Measurements from ENCODE around the gene ZCCHC17. TPM values are rescaled to one million over a fixed set of nuclear protein-coding genes. Genes with fewer than 3 reads are reported as not detected.
A peak's percentile ranks its signal among the peaks of the same experiment; 100 is the strongest.

Gene ZCCHC17
- total RNA-seq, 1 donor from 2014 or later: 27.5 TPM

DNA sequence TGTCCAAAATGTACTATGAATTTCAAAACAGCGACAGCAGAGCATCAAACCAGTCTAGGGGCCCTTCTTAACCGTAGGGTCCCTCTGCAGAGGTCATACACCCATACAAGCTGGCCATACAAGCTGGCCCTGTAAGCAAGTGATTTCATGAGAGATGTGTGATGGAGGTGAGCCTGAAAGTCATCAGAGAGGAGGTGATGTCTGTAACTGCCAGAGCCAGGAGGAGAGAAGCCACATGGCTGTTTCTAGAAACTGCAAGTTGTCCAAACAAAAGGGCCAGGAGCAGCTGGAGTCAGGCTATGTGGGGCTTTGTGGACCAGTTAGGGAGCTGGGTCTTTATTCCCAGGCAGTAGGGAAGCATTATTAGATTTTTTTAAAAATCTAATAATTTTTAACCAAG, 101.4 kb downstream of the ZCCHC17 start:
- Mint-ChIP-seq H3K36me3 (ENCODE audit: low read depth, unreplicated experiment) (no peaks in the 10 kb centered on the region), H3K27me3 (ENCODE audit: unreplicated experiment) (peaks cover 8% of the 10 kb centered on the region), H3K4me1 (ENCODE audit: unreplicated experiment) (peaks cover 11% of the 10 kb centered on the region), H3K4me3 (ENCODE audit: unreplicated experiment) (no peak overlapping the region), H3K9me3 (ENCODE audit: unreplicated experiment) (no peaks in the 10 kb centered on the region), H3K27ac (ENCODE audit: unreplicated experiment) (no peak overlapping the region)
- no peak for DNase-seq (ENCODE audit: low spot score)
- no peak for TF ChIP-seq CTCF (IDR thresholded peaks at IDR 0.05; ENCODE audit: unreplicated experiment)

- no peak overlapping the region for H3K4me3 Mint-ChIP-seq (ENCODE audit: unreplicated experiment)
- H3K36me3 Mint-ChIP-seq (ENCODE audit: low read depth, unreplicated experiment): no peaks in the 10 kb centered on the region
- no peak for TF ChIP-seq CTCF (IDR thresholded peaks at IDR 0.05; ENCODE audit: unreplicated experiment)
- H3K27me3 Mint-ChIP-seq (ENCODE audit: unreplicated experiment): peaks cover 8% of the 10 kb centered on the region
- no peak for DNase-seq (ENCODE audit: low spot score)
- H3K4me1 Mint-ChIP-seq (ENCODE audit: unreplicated experiment): peaks cover 11% of the 10 kb centered on the region
- no peaks in the 10 kb centered on the region for H3K9me3 Mint-ChIP-seq (ENCODE audit: unreplicated experiment)
- no peak overlapping the region for H3K27ac Mint-ChIP-seq (ENCODE audit: unreplicated experiment)
Measured at GRCh38 chr1:31399976-31400375, 103.1 kb downstream of the ZCCHC17 start.

GRCh38 chr1:31400393-31400792, 103.6 kb downstream of the ZCCHC17 start:
- H3K4me1 Mint-ChIP-seq (ENCODE audit: unreplicated experiment): peaks cover 11% of the 10 kb centered on the region
- no peak overlapping the region for H3K4me3 Mint-ChIP-seq (ENCODE audit: unreplicated experiment)

DNA sequence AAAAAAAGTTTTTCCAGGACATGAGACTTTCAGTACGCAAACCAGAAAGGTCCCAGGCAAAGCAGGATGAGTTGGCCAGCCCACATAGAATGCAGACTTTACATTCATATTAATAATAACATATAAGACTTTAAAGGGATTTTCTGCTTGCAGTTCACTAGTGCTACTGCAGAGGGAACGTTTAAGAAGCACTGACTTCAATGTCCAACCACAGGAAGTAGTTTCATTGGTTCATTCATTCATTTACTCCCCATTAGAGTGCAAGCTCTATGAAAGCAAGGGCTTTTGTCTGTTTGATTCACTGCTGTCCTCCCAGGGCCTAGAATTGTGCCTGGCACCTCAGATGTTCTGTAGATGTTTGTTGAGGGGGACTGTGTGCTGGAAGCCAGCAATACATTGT, 104.4 kb downstream of the ZCCHC17 start:
- no peaks in the 10 kb centered on the region for H3K9me3 Mint-ChIP-seq (ENCODE audit: unreplicated experiment)
- no peaks in the 10 kb centered on the region for H3K36me3 Mint-ChIP-seq (ENCODE audit: low read depth, unreplicated experiment)
- no peak overlapping the region for H3K27ac Mint-ChIP-seq (ENCODE audit: unreplicated experiment)
- peaks cover 11% of the 10 kb centered on the region for H3K4me1 Mint-ChIP-seq (ENCODE audit: unreplicated experiment)
- H3K27me3 Mint-ChIP-seq (ENCODE audit: unreplicated experiment): peaks cover 10% of the 10 kb centered on the region
- H3K4me3 Mint-ChIP-seq (ENCODE audit: unreplicated experiment): no peak overlapping the region
- no peak for DNase-seq (ENCODE audit: low spot score)
- no peak for TF ChIP-seq CTCF (IDR thresholded peaks at IDR 0.05; ENCODE audit: unreplicated experiment)

More at GRCh38 chr1:31400393-31400792, 103.6 kb downstream of the ZCCHC17 start:
- Mint-ChIP-seq H3K9me3 (ENCODE audit: unreplicated experiment) (no peaks in the 10 kb centered on the region), H3K36me3 (ENCODE audit: low read depth, unreplicated experiment) (no peaks in the 10 kb centered on the region), H3K27me3 (ENCODE audit: unreplicated experiment) (peaks cover 10% of the 10 kb centered on the region), H3K27ac (ENCODE audit: unreplicated experiment) (peak overlapping the region; percentile 5)
- TF ChIP-seq CTCF (IDR thresholded peaks at IDR 0.05; ENCODE audit: unreplicated experiment): no peak
- DNase-seq (ENCODE audit: low spot score): no peak

GRCh38 chr1:31405578-31406245, 108.9 kb downstream of the ZCCHC17 start:
- no peak for DNase-seq (ENCODE audit: low spot score)
- H3K4me3 Mint-ChIP-seq (ENCODE audit: unreplicated experiment): no peak overlapping the region
- peaks cover 9% of the 10 kb centered on the region for H3K27me3 Mint-ChIP-seq (ENCODE audit: unreplicated experiment)
- H3K4me1 Mint-ChIP-seq (ENCODE audit: unreplicated experiment): peaks cover 6% of the 10 kb centered on the region
- TF ChIP-seq CTCF (IDR thresholded peaks at IDR 0.05; ENCODE audit: unreplicated experiment): no peak
- H3K27ac Mint-ChIP-seq (ENCODE audit: unreplicated experiment): no peak overlapping the region
- no peaks in the 10 kb centered on the region for H3K9me3 Mint-ChIP-seq (ENCODE audit: unreplicated experiment)
- no peaks in the 10 kb centered on the region for H3K36me3 Mint-ChIP-seq (ENCODE audit: low read depth, unreplicated experiment)

All from endothelial cell (in vitro differentiated cells).